C4-2B (cell line): ENCODE data around the gene DNAJC18.
"Not testable (repeated sequence)": the region's sequence is repeated elsewhere in the genome, so short reads cannot be mapped to it uniquely, and the experiment has no call there.

Source experiments
- H3K27ac ChIP-seq: fragments of 450-650 bp; 2 replicates; pipeline ENCODE4 v1.5.1; 2017
- CTCF ChIP-seq: fragments of 450-650 bp; conservative IDR thresholded peaks from 2 replicates; pipeline ENCODE4 v1.5.1; 2017; ENCODE audit warnings: mild to moderate bottlenecking
- ZFX ChIP-seq: fragments of 450-650 bp; IDR thresholded peaks from 2 replicates; pipeline ENCODE4 v1.6.1; 2017

Gene DNAJC18

GRCh38 chr5:139451176-139451575 lies 11.9 kb upstream of the DNAJC18 start:
- H3K27ac ChIP-seq, result no peak overlapping the region
- no peak for TF ChIP-seq CTCF
- no peak for TF ChIP-seq ZFX

GRCh38 chr5:139446956-139447779 lies 7.8 kb upstream of the DNAJC18 start:
- H3K27ac ChIP-seq, result no peak overlapping the region
- TF ChIP-seq ZFX (no peak), CTCF (no peak)

- no peak overlapping the region for H3K27ac ChIP-seq
Observed at GRCh38 chr5:139445325-139446170, 6.2 kb upstream of the DNAJC18 start.

GRCh38 chr5:139443831-139444453 lies 4.6 kb upstream of the DNAJC18 start:
- no peak overlapping the region for H3K27ac ChIP-seq
- TF ChIP-seq CTCF (no peak), ZFX (no peak)

More at GRCh38 chr5:139445325-139446170, 6.2 kb upstream of the DNAJC18 start:
- no peak for TF ChIP-seq ZFX
- no peak for TF ChIP-seq CTCF

- not testable (repeated sequence) for H3K27ac ChIP-seq
Observed at GRCh38 chr5:139440416-139440815, 1.1 kb upstream of the DNAJC18 start.

- TF ChIP-seq CTCF (no peak), ZFX (no peak)
- peak overlapping the region; percentile 70; the same call in 1 of the 2 replicates for H3K27ac ChIP-seq
Observed at GRCh38 chr5:139438707-139439012, 665 bp downstream of the DNAJC18 start.

GRCh38 chr5:139435676-139436075 lies 3.6 kb downstream of the DNAJC18 start:
- no peak for TF ChIP-seq ZFX
- TF ChIP-seq CTCF, result no peak
- no peak overlapping the region for H3K27ac ChIP-seq
